ENCODE data around the gene TNFRSF19.

DNA sequence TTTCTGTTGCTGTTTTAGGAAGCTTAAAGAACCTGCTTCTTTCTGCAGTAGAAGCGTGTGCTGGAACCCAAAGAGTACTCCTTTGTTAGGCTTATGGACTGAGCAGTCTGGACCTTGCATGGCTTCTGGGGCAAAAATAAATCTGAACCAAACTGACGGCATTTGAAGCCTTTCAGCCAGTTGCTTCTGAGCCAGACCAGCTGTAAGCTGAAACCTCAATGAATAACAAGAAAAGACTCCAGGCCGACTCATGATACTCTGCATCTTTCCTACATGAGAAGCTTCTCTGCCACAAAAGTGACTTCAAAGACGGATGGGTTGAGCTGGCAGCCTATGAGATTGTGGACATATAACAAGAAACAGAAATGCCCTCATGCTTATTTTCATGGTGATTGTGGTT lies 103.1 kb downstream of the TNFRSF19 start:
- TF ChIP-seq CTCF (IDR thresholded peaks at IDR 0.05) (no peak), POLR2A (IDR thresholded peaks at IDR 0.05) (no peak)
